ENCODE results near the gene ERBB4. TPM values are rescaled to one million over a fixed set of nuclear protein-coding genes. Genes with fewer than 3 reads are reported as not detected.

ERBB4 gene
- total RNA-seq, 2 donors from 2014 or later = 1.0 to 32.8 TPM

- Histone ChIP-seq H3K9me3 (no peaks in the 10 kb centered on the region), H3K36me3 (no peaks in the 10 kb centered on the region), H3K4me3 (no peak overlapping the region), H3K27me3 (replicated peaks; ENCODE audit: insufficient read depth) (no peaks in the 10 kb centered on the region), H3K4me1 (replicated peaks) (no peaks in the 10 kb centered on the region), H3K27ac (no peak overlapping the region)
- WGBS = 79% methylated on average over 3 of the region's 3 CpGs
- intact Hi-C loops (cut with DNase I) = no loop called here
- no peak for DNase-seq (ENCODE audit: low spot score)
- no peak for TF ChIP-seq CTCF (IDR thresholded peaks at IDR 0.05)
- TF ChIP-seq POLR2AphosphoS5 (IDR thresholded peaks at IDR 0.05) = no peak
- no peak for TF ChIP-seq POLR2A (IDR thresholded peaks at IDR 0.05)
Measured at GRCh38 chr2:211429256-211429920, 1109.2 kb downstream of the ERBB4 start.

- H3K4me1 ChIP-seq (replicated peaks) = no peaks in the 10 kb centered on the region
- intact Hi-C loops (cut with DNase I) = no loop called here
- no peak overlapping the region for H3K27ac ChIP-seq
- H3K9me3 ChIP-seq = no peaks in the 10 kb centered on the region
- DNase-seq (ENCODE audit: low spot score) = no peak
- H3K27me3 ChIP-seq (replicated peaks; ENCODE audit: insufficient read depth) = no peaks in the 10 kb centered on the region
- no peak overlapping the region for H3K4me3 ChIP-seq
- TF ChIP-seq POLR2A (IDR thresholded peaks at IDR 0.05) = no peak
- no peak for TF ChIP-seq POLR2AphosphoS5 (IDR thresholded peaks at IDR 0.05)
- TF ChIP-seq CTCF (IDR thresholded peaks at IDR 0.05) = no peak
- H3K36me3 ChIP-seq = no peaks in the 10 kb centered on the region
- WGBS = 57% methylated on average over 2 of the region's 2 CpGs
Measured at GRCh38 chr2:211426240-211426639, 1112.4 kb downstream of the ERBB4 start.

- 67% methylated on average over 2 of the region's 2 CpGs for WGBS
- intact Hi-C loops (cut with DNase I) = no loop called here
Measured at GRCh38 chr2:211423018-211423417, 1115.6 kb downstream of the ERBB4 start.

GRCh38 chr2:211417544-211417943, 1121.1 kb downstream of the ERBB4 start:
- H3K27ac ChIP-seq = no peak overlapping the region
- no peak overlapping the region for H3K4me3 ChIP-seq
- intact Hi-C loops (cut with DNase I) = no loop called here
- no peaks in the 10 kb centered on the region for H3K9me3 ChIP-seq
- H3K36me3 ChIP-seq = no peaks in the 10 kb centered on the region
- no peaks in the 10 kb centered on the region for H3K27me3 ChIP-seq (replicated peaks; ENCODE audit: insufficient read depth)
- TF ChIP-seq POLR2A (IDR thresholded peaks at IDR 0.05) (no peak), POLR2AphosphoS5 (IDR thresholded peaks at IDR 0.05) (no peak), CTCF (IDR thresholded peaks at IDR 0.05) (no peak)
- no peak for DNase-seq (ENCODE audit: low spot score)
- no peaks in the 10 kb centered on the region for H3K4me1 ChIP-seq (replicated peaks)

More at GRCh38 chr2:211423018-211423417, 1115.6 kb downstream of the ERBB4 start:
- no peak overlapping the region for H3K27ac ChIP-seq
- no peak for DNase-seq (ENCODE audit: low spot score)
- no peaks in the 10 kb centered on the region for H3K4me1 ChIP-seq (replicated peaks)
- H3K4me3 ChIP-seq = no peak overlapping the region
- H3K9me3 ChIP-seq = no peaks in the 10 kb centered on the region
- TF ChIP-seq CTCF (IDR thresholded peaks at IDR 0.05) = no peak
- no peak for TF ChIP-seq POLR2A (IDR thresholded peaks at IDR 0.05)
- TF ChIP-seq POLR2AphosphoS5 (IDR thresholded peaks at IDR 0.05) = no peak
- H3K36me3 ChIP-seq = no peaks in the 10 kb centered on the region
- no peaks in the 10 kb centered on the region for H3K27me3 ChIP-seq (replicated peaks; ENCODE audit: insufficient read depth)

GRCh38 chr2:211416373-211416772, 1122.2 kb downstream of the ERBB4 start:
- intact Hi-C loops (cut with DNase I) = no loop called here

More at GRCh38 chr2:211416373-211416772, 1122.2 kb downstream of the ERBB4 start:
- Histone ChIP-seq H3K36me3 (no peaks in the 10 kb centered on the region), H3K4me3 (no peak overlapping the region), H3K27ac (no peak overlapping the region), H3K9me3 (no peaks in the 10 kb centered on the region), H3K4me1 (replicated peaks) (no peaks in the 10 kb centered on the region), H3K27me3 (replicated peaks; ENCODE audit: insufficient read depth) (no peaks in the 10 kb centered on the region)
- no peak for TF ChIP-seq POLR2A (IDR thresholded peaks at IDR 0.05)
- TF ChIP-seq CTCF (IDR thresholded peaks at IDR 0.05) = no peak
- TF ChIP-seq POLR2AphosphoS5 (IDR thresholded peaks at IDR 0.05) = no peak
- 89% methylated on average over 2 of the region's 2 CpGs for WGBS
- no peak for DNase-seq (ENCODE audit: low spot score)

Measured in prostate gland (tissue), 2 donors.